GM23338 (cell line): ENCODE data around the gene DNAH10. TPM values are rescaled to one million over a fixed set of nuclear protein-coding genes. Genes with fewer than 3 reads are reported as not detected.

Experiments
- ATAC-seq: fragments of 200-7000 bp; cut with Tn5 transposase; 3 replicates; pipeline ENCODE4 v1.9.1; 2020
- DNase-seq: peaks from one replicate; pipeline ENCODE4 v3.0.0-alpha.2; 2015; ENCODE audit warnings: low spot score
- H2AFZ ChIP-seq: fragments of 200-600 bp; sonication (generic); 2 replicates; pipeline ENCODE4 v1.8.0; 2016; ENCODE audit warnings: antibody characterized with exemption, mild to moderate bottlenecking, moderate library complexity
- H3F3A ChIP-seq: fragments of 200-600 bp; sonication (generic); replicated peaks from 2 replicates; pipeline ENCODE4 v1.8.0; 2017; ENCODE audit warnings: antibody characterized with exemption, mixed run types, low read depth
- H3K27ac ChIP-seq: fragments of 200-600 bp; sonication (generic); 2 replicates; pipeline ENCODE4 v1.6.1; 2016; ENCODE audit warnings: low read depth
- H3K27me3 ChIP-seq: fragments of 200-600 bp; sonication (generic); 2 replicates; pipeline ENCODE4 v1.8.0; 2016; ENCODE audit warnings: mild to moderate bottlenecking, mixed run types, moderate library complexity; ENCODE audit not compliant: insufficient read depth
- H3K36me3 ChIP-seq: fragments of 200-600 bp; sonication (generic); 2 replicates; pipeline ENCODE4 v1.8.0; 2016; ENCODE audit warnings: mild to moderate bottlenecking; ENCODE audit not compliant: insufficient read depth
- H3K4me1 ChIP-seq: fragments of 200-600 bp; sonication (generic); 2 replicates; pipeline ENCODE4 v1.8.0; 2016; ENCODE audit warnings: mild to moderate bottlenecking, moderate library complexity; ENCODE audit not compliant: insufficient read depth
- H3K4me2 ChIP-seq: fragments of 200-600 bp; sonication (generic); 2 replicates; pipeline ENCODE4 v1.7.1; 2017; ENCODE audit warnings: mixed run types
- H3K4me3 ChIP-seq: fragments of 200-600 bp; sonication (generic); 2 replicates; pipeline ENCODE4 v1.6.1; 2016; ENCODE audit warnings: mixed run types
- H3K79me2 ChIP-seq: fragments of 200-600 bp; sonication (generic); replicated peaks from 2 replicates; pipeline ENCODE4 v1.8.0; 2017; ENCODE audit warnings: mild to moderate bottlenecking; ENCODE audit not compliant: insufficient read depth
- H3K9me2 ChIP-seq: fragments of 200-600 bp; sonication (generic); 2 replicates; pipeline ENCODE4 v1.8.0; 2017; ENCODE audit not compliant: insufficient read depth
- H4K20me1 ChIP-seq: fragments of 200-600 bp; sonication (generic); replicated peaks from 2 replicates; pipeline ENCODE4 v1.8.0; 2017; ENCODE audit warnings: mild to moderate bottlenecking; ENCODE audit not compliant: insufficient read depth
- H3K27ac Mint-ChIP-seq: 2 replicates; pipeline ENCODE4 v1.8.0; 2020; ENCODE audit warnings: inconsistent platforms, mild to moderate bottlenecking, moderate library complexity, mixed read lengths
- H3K27me3 Mint-ChIP-seq: 3 replicates; pipeline ENCODE4 v1.8.0; 2022; ENCODE audit warnings: low read depth, mild to moderate bottlenecking, moderate library complexity, mixed read lengths, inconsistent platforms; ENCODE audit not compliant: insufficient read depth, poor library complexity
- H3K36me3 Mint-ChIP-seq: 3 replicates; pipeline ENCODE4 v1.8.0; 2021; ENCODE audit warnings: low read depth, mild to moderate bottlenecking, inconsistent platforms, moderate library complexity, mixed read lengths
- H3K4me1 Mint-ChIP-seq: 3 replicates; pipeline ENCODE4 v1.8.0; 2020; ENCODE audit warnings: mild to moderate bottlenecking, inconsistent platforms, mixed read lengths
- H3K4me3 Mint-ChIP-seq: 3 replicates; pipeline ENCODE4 v1.8.0; 2021; ENCODE audit warnings: moderate library complexity, mild to moderate bottlenecking, inconsistent platforms, mixed read lengths
- H3K9me3 Mint-ChIP-seq: 3 replicates; pipeline ENCODE4 v1.8.0; 2020; ENCODE audit warnings: moderate library complexity, mild to moderate bottlenecking, inconsistent platforms, mixed read lengths
- ETS1 ChIP-seq: IDR thresholded peaks from 2 replicates; pipeline ENCODE4 v1.6.1; 2016; ENCODE audit warnings: antibody characterized with exemption
- EZH2phosphoT487 ChIP-seq: fragments of 200-600 bp; sonication (generic); IDR thresholded peaks from one replicate; pipeline ENCODE4 v1.8.1; 2018; ENCODE audit warnings: antibody characterized with exemption; ENCODE audit not compliant: unreplicated experiment
- JUNB ChIP-seq: IDR thresholded peaks from one replicate; pipeline ENCODE4 v1.6.1; 2016; ENCODE audit warnings: antibody characterized with exemption; ENCODE audit not compliant: unreplicated experiment
- NANOG ChIP-seq: IDR thresholded peaks from 2 replicates; pipeline ENCODE4 v1.6.1; 2016; ENCODE audit warnings: antibody characterized with exemption, borderline replicate concordance
- POLR2AphosphoS5 ChIP-seq: IDR thresholded peaks from 2 replicates; pipeline ENCODE4 v1.6.1; 2016; ENCODE audit warnings: antibody characterized with exemption, low read depth
- STAT1 ChIP-seq: IDR thresholded peaks from one replicate; pipeline ENCODE4 v1.6.1; 2016; ENCODE audit warnings: antibody characterized with exemption; ENCODE audit not compliant: unreplicated experiment
- ZNF114 ChIP-seq: fragments of 250-450 bp; sonication (Bioruptor Pico); IDR thresholded peaks from 2 replicates; pipeline ENCODE4 v1.5.0; 2020; ENCODE audit warnings: mild to moderate bottlenecking, moderate library complexity
- ZNF331 ChIP-seq: fragments of 250-450 bp; sonication (Bioruptor Pico); IDR thresholded peaks from 2 replicates; pipeline ENCODE4 v1.5.0; 2020; ENCODE audit warnings: low read depth, mild to moderate bottlenecking, moderate library complexity
- polyA plus RNA-seq: library from polyadenylated mRNA; unstranded; fragments of >200 nt; fragmentation: Nextera tagmentation; extraction: Ambion mirVana; gene quantifications from 2 replicates; pipeline ENCODE4 v1.2.1, GENCODE V29; 2016
- total RNA-seq: library from RNA; depleted of rRNA; stranded (reverse); fragments of >200 nt; shearing (Covaris generic); gene quantifications from 2 replicates; pipeline ENCODE4 v1.2.3, GENCODE V29; 2014
- TF ChIP-seq, protein P1 (sequence below), 2 experiments: fragments of 200-600 bp in 1 of 2; sonication (generic) in 1 of 2; conservative IDR thresholded peaks; 2 replicates each; pipeline versions ENCODE4 v1.5.1 to v1.6.1; 2016 to 2017; ENCODE audit warnings: antibody characterized with exemption in 2 of 2, low read depth in 2 of 2, mild to moderate bottlenecking in 2 of 2, moderate library complexity in 1 of 2
- TF ChIP-seq, protein P2 (sequence below): fragments of 250-450 bp; sonication (Bioruptor Pico); IDR thresholded peaks from 2 replicates; pipeline ENCODE4 v1.5.0; 2020; ENCODE audit warnings: mild to moderate bottlenecking, moderate library complexity

The DNAH10 gene
- total and polyA plus RNA-seq, 2 experiments from 2014 or later: 0.03 TPM

GRCh38 chr12:123936471-123936870 is 174.4 kb downstream of the DNAH10 start:
- no peaks in the 10 kb centered on the region for H3K4me1 ChIP-seq
- H2AFZ ChIP-seq: no peak overlapping the region
- no peak overlapping the region for H3K27ac ChIP-seq
- ATAC-seq: no peak
- Mint-ChIP-seq H3K4me1 (peaks cover 3% of the 10 kb centered on the region), H3K4me3 (no peak overlapping the region), H3K27me3 (peaks cover 8% of the 10 kb centered on the region), H3K9me3 (peaks cover under 1% of the 10 kb centered on the region; the same call in 2 of the 3 replicates), H3K27ac (no peak overlapping the region), H3K36me3 (no peaks in the 10 kb centered on the region)
- H3K27me3 ChIP-seq: no peaks in the 10 kb centered on the region
- H3K9me2 ChIP-seq: no peaks in the 10 kb centered on the region; the same call in 1 of the 2 replicates
- H4K20me1 ChIP-seq: 0 out of 2 replicates have a peak, but pooled peaks cover 5% of the 10 kb centered on the region
- TF ChIP-seq NANOG: no peak
- no peak for TF ChIP-seq STAT1
- H3F3A ChIP-seq: no peaks in the 10 kb centered on the region
- DNase-seq: no peak
- no peak overlapping the region for H3K4me2 ChIP-seq
- H3K79me2 ChIP-seq: no peaks in the 10 kb centered on the region
- no peaks in the 10 kb centered on the region for H3K36me3 ChIP-seq
- no peak overlapping the region for H3K4me3 ChIP-seq

DNA sequence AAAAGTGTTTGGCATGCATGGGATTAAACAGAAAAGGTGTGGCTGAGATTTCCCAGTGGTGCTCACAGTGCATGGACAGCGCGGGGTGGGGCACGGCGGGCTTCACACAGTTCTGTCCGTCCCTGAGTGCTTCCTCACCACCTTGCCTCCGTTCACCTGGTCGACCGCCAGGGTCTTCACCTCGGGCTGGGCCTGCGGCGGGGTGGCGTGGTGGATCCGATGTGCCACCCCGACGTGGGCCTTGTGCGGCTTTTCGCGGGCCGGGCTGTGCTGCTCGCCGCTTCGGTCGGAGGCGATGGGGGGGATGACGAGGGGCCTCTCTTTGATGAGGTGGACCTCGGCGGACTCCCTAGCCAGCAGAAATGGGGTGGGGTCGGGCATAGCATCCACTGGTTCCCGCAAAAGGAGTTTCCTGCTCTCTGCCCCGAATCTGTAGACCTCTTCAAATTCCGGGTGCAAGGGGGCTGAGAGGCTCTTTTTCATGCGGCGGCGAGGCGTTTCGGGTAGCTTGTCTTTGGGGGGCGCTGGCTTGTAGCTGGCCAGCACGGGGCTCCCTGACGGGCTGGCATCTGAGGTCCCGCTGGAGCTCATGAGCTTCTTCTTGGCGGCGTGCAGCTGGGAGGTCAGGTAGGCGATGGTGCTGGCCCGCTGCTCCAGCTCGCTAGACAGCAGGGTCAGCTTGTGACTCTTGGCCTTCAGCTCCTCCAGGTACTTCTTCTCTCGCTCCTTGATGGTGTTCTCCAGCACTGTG is 175.0 kb downstream of the DNAH10 start:
- no peak for ATAC-seq
- H3K27me3 ChIP-seq: no peaks in the 10 kb centered on the region
- Mint-ChIP-seq H3K9me3 (peaks cover 6% of the 10 kb centered on the region; the same call in 2 of the 3 replicates), H3K27ac (no peak overlapping the region), H3K36me3 (no peaks in the 10 kb centered on the region; the same call in 2 of the 3 replicates), H3K27me3 (peaks cover 8% of the 10 kb centered on the region), H3K4me3 (no peak overlapping the region), H3K4me1 (peaks cover 3% of the 10 kb centered on the region)
- no peak for DNase-seq
- H3K4me2 ChIP-seq: no peak overlapping the region
- no peaks in the 10 kb centered on the region for H3F3A ChIP-seq
- H3K27ac ChIP-seq: no peak overlapping the region
- 0 out of 2 replicates have a peak, but pooled peaks cover 4% of the 10 kb centered on the region for H4K20me1 ChIP-seq
- H3K4me3 ChIP-seq: no peak overlapping the region
- no peaks in the 10 kb centered on the region for H3K79me2 ChIP-seq
- no peaks in the 10 kb centered on the region; the same call in 1 of the 2 replicates for H3K36me3 ChIP-seq
- no peaks in the 10 kb centered on the region for H3K4me1 ChIP-seq
- H2AFZ ChIP-seq: no peak overlapping the region
- H3K9me2 ChIP-seq: no peaks in the 10 kb centered on the region
- TF ChIP-seq POLR2AphosphoS5: no peak
- TF ChIP-seq NANOG: no peak
- no peak for TF ChIP-seq ZNF114 (CRISPR knock-in tag)
- TF ChIP-seq STAT1: no peak
- no peak for TF ChIP-seq JUNB
- TF ChIP-seq, protein P1, sequence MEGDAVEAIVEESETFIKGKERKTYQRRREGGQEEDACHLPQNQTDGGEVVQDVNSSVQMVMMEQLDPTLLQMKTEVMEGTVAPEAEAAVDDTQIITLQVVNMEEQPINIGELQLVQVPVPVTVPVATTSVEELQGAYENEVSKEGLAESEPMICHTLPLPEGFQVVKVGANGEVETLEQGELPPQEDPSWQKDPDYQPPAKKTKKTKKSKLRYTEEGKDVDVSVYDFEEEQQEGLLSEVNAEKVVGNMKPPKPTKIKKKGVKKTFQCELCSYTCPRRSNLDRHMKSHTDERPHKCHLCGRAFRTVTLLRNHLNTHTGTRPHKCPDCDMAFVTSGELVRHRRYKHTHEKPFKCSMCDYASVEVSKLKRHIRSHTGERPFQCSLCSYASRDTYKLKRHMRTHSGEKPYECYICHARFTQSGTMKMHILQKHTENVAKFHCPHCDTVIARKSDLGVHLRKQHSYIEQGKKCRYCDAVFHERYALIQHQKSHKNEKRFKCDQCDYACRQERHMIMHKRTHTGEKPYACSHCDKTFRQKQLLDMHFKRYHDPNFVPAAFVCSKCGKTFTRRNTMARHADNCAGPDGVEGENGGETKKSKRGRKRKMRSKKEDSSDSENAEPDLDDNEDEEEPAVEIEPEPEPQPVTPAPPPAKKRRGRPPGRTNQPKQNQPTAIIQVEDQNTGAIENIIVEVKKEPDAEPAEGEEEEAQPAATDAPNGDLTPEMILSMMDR (conservative IDR thresholded peaks at IDR 0.05; ENCODE audit: low read depth in 2 of 2): no peak
- no peak for TF ChIP-seq ETS1
- no peak for TF ChIP-seq EZH2phosphoT487
- TF ChIP-seq ZNF331 (CRISPR knock-in tag): no peak
- TF ChIP-seq, protein P2, sequence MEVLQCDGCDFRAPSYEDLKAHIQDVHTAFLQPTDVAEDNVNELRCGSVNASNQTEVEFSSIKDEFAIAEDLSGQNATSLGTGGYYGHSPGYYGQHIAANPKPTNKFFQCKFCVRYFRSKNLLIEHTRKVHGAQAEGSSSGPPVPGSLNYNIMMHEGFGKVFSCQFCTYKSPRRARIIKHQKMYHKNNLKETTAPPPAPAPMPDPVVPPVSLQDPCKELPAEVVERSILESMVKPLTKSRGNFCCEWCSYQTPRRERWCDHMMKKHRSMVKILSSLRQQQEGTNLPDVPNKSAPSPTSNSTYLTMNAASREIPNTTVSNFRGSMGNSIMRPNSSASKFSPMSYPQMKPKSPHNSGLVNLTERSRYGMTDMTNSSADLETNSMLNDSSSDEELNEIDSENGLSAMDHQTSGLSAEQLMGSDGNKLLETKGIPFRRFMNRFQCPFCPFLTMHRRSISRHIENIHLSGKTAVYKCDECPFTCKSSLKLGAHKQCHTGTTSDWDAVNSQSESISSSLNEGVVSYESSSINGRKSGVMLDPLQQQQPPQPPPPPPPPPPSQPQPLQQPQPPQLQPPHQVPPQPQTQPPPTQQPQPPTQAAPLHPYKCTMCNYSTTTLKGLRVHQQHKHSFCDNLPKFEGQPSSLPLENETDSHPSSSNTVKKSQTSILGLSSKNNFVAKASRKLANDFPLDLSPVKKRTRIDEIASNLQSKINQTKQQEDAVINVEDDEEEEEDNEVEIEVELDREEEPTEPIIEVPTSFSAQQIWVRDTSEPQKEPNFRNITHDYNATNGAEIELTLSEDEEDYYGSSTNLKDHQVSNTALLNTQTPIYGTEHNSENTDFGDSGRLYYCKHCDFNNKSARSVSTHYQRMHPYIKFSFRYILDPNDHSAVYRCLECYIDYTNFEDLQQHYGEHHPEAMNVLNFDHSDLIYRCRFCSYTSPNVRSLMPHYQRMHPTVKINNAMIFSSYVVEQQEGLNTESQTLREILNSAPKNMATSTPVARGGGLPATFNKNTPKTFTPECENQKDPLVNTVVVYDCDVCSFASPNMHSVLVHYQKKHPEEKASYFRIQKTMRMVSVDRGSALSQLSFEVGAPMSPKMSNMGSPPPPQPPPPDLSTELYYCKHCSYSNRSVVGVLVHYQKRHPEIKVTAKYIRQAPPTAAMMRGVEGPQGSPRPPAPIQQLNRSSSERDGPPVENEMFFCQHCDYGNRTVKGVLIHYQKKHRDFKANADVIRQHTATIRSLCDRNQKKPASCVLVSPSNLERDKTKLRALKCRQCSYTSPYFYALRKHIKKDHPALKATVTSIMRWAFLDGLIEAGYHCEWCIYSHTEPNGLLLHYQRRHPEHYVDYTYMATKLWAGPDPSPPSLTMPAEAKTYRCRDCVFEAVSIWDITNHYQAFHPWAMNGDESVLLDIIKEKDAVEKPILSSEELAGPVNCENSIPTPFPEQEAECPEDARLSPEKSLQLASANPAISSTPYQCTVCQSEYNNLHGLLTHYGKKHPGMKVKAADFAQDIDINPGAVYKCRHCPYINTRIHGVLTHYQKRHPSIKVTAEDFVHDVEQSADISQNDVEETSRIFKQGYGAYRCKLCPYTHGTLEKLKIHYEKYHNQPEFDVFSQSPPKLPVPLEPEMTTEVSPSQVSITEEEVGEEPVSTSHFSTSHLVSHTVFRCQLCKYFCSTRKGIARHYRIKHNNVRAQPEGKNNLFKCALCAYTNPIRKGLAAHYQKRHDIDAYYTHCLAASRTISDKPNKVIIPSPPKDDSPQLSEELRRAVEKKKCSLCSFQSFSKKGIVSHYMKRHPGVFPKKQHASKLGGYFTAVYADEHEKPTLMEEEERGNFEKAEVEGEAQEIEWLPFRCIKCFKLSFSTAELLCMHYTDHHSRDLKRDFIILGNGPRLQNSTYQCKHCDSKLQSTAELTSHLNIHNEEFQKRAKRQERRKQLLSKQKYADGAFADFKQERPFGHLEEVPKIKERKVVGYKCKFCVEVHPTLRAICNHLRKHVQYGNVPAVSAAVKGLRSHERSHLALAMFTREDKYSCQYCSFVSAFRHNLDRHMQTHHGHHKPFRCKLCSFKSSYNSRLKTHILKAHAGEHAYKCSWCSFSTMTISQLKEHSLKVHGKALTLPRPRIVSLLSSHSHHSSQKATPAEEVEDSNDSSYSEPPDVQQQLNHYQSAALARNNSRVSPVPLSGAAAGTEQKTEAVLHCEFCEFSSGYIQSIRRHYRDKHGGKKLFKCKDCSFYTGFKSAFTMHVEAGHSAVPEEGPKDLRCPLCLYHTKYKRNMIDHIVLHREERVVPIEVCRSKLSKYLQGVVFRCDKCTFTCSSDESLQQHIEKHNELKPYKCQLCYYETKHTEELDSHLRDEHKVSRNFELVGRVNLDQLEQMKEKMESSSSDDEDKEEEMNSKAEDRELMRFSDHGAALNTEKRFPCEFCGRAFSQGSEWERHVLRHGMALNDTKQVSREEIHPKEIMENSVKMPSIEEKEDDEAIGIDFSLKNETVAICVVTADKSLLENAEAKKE (CRISPR knock-in tag): no peak
